Activated T-cell treated with anti-CD3 and anti-CD28 coated beads, Interleukin-2, amount 50 U/mL, for 72 hours (primary cell): ENCODE results near the gene SERPINB1. TPM values are rescaled to one million over a fixed set of nuclear protein-coding genes. Genes with fewer than 3 reads are reported as not detected.
A peak's percentile ranks its signal among the peaks of the same experiment; 100 is the strongest.
"Not testable (repeated sequence)": the region's sequence is repeated elsewhere in the genome, so short reads cannot be mapped to it uniquely, and the experiment has no call there.

Experiments used
- ATAC-seq, 2 donors: fragments of 150-1000 bp; cut with Tn5 transposase; replicated peaks in 1 of 2; 2 replicates each; pipeline ENCODE4 v1.10.0; 2021; ENCODE audit warnings: moderate library complexity in 2 of 2, mild to moderate bottlenecking in 1 of 2
- DNase-seq, 2 donors: peaks; one replicate each; pipeline ENCODE4 v3.0.0; 2021 to 2022; ENCODE audit warnings: mixed read lengths in 1 of 2
- H3K27ac Mint-ChIP-seq: one replicate; pipeline ENCODE4 v1.8.0; 2022; ENCODE audit warnings: mild to moderate bottlenecking, moderate library complexity, mixed read lengths
- H3K27me3 Mint-ChIP-seq: one replicate; pipeline ENCODE4 v1.8.0; 2022; ENCODE audit warnings: low read depth, mixed read lengths
- H3K36me3 Mint-ChIP-seq, 2 donors: one replicate each; pipeline ENCODE4 v1.8.0; 2022; ENCODE audit warnings: mixed read lengths in 2 of 2, mild to moderate bottlenecking in 1 of 2; ENCODE audit not compliant: insufficient read depth in 2 of 2
- H3K4me1 Mint-ChIP-seq: one replicate; pipeline ENCODE4 v1.8.0; 2022; ENCODE audit warnings: low read depth, mixed read lengths
- H3K4me3 Mint-ChIP-seq, 2 donors: one replicate each; pipeline ENCODE4 v1.8.0; 2022; ENCODE audit warnings: mild to moderate bottlenecking in 2 of 2, mixed read lengths in 2 of 2, moderate library complexity in 2 of 2
- H3K9me3 Mint-ChIP-seq, 2 donors: one replicate each; pipeline ENCODE4 v1.8.0; 2022; ENCODE audit warnings: mixed read lengths in 2 of 2
- total RNA-seq, 2 donors: library from RNA; stranded (reverse); gene quantifications; one replicate each; pipeline ENCODE4 v1.2.3, GENCODE V29; 2022

The SERPINB1 gene
- total RNA-seq, 2 donors from 2014 or later, result 131 to 203 TPM

- peaks cover 41% of the 10 kb centered on the region for H3K4me1 Mint-ChIP-seq
- peak overlapping the region; percentile 31 to 55 for H3K4me3 Mint-ChIP-seq
- DNase-seq, result no peak
- peak; percentile 73 to 79 for ATAC-seq
- peaks cover 18 to 24% of the 10 kb centered on the region in 2 donors for H3K36me3 Mint-ChIP-seq
- peaks cover 8 to 9% of the 10 kb centered on the region in 2 donors for H3K9me3 Mint-ChIP-seq
- H3K27me3 Mint-ChIP-seq, result peaks cover 7% of the 10 kb centered on the region
- H3K27ac Mint-ChIP-seq, result peak overlapping the region; percentile 69
Observed at GRCh38 chr6:2817903-2818443, 23.7 kb downstream of the SERPINB1 start.

GRCh38 chr6:2816158-2816557 lies 25.5 kb downstream of the SERPINB1 start:
- Mint-ChIP-seq H3K4me1 (peaks cover 41% of the 10 kb centered on the region), H3K36me3 (peaks cover 20 to 24% of the 10 kb centered on the region in 2 donors), H3K27me3 (no peaks in the 10 kb centered on the region), H3K4me3 (no peak overlapping the region), H3K27ac (no peak overlapping the region), H3K9me3 (peaks cover 8 to 9% of the 10 kb centered on the region in 2 donors)
- ATAC-seq, result no peak
- DNase-seq, result no peak

- H3K36me3 Mint-ChIP-seq, result peaks cover 21 to 23% of the 10 kb centered on the region in 2 donors
- H3K4me1 Mint-ChIP-seq, result peaks cover 25% of the 10 kb centered on the region
- H3K9me3 Mint-ChIP-seq, result peaks cover 8 to 9% of the 10 kb centered on the region in 2 donors
- H3K27ac Mint-ChIP-seq, result no peak overlapping the region
- DNase-seq, result no peak
- no peak overlapping the region for H3K4me3 Mint-ChIP-seq
- H3K27me3 Mint-ChIP-seq, result no peaks in the 10 kb centered on the region
- ATAC-seq, result no peak
Observed at GRCh38 chr6:2812695-2813094, 29.0 kb downstream of the SERPINB1 start.

GRCh38 chr6:2810092-2810671 lies 31.5 kb downstream of the SERPINB1 start:
- Mint-ChIP-seq H3K9me3 (peaks cover 1% of the 10 kb centered on the region in 2 donors), H3K4me3 (peak overlapping the region in 1 of 2 donors; percentile 39), H3K4me1 (peaks cover 27% of the 10 kb centered on the region), H3K27ac (peak overlapping the region; percentile 27), H3K27me3 (no peaks in the 10 kb centered on the region), H3K36me3 (peaks cover 2 to 6% of the 10 kb centered on the region in 2 donors)
- ATAC-seq (peak; percentile 87 to 94), DNase-seq (peak in 1 of 2 donors; percentile 22)

- Mint-ChIP-seq H3K36me3 (peaks cover 0 to 4% of the 10 kb centered on the region in 2 donors), H3K4me1 (peaks cover 27% of the 10 kb centered on the region), H3K27me3 (no peaks in the 10 kb centered on the region), H3K4me3 (no peak overlapping the region), H3K27ac (no peak overlapping the region), H3K9me3 (no peaks in the 10 kb centered on the region)
- DNase-seq (no peak), ATAC-seq (no peak)
Observed at GRCh38 chr6:2809015-2809414, 32.6 kb downstream of the SERPINB1 start.

GRCh38 chr6:2807342-2808090 lies 34.1 kb downstream of the SERPINB1 start:
- H3K4me1 Mint-ChIP-seq, result peaks cover 27% of the 10 kb centered on the region
- no peaks in the 10 kb centered on the region for H3K27me3 Mint-ChIP-seq
- no peak overlapping the region for H3K4me3 Mint-ChIP-seq
- ATAC-seq (no peak), DNase-seq (no peak)
- H3K36me3 Mint-ChIP-seq, result peaks cover 0 to 4% of the 10 kb centered on the region in 2 donors
- no peak overlapping the region for H3K27ac Mint-ChIP-seq
- no peaks in the 10 kb centered on the region for H3K9me3 Mint-ChIP-seq

- Mint-ChIP-seq H3K4me3 (no peak overlapping the region), H3K27me3 (no peaks in the 10 kb centered on the region), H3K27ac (no peak overlapping the region), H3K9me3 (no peaks in the 10 kb centered on the region), H3K4me1 (peaks cover 27% of the 10 kb centered on the region), H3K36me3 (peaks cover 0 to 3% of the 10 kb centered on the region in 2 donors)
- DNase-seq (no peak), ATAC-seq (no peak)
Observed at GRCh38 chr6:2806644-2807043, 35.0 kb downstream of the SERPINB1 start.

GRCh38 chr6:2805031-2805430 lies 36.6 kb downstream of the SERPINB1 start:
- DNase-seq (no peak), ATAC-seq (no peak)
- H3K9me3 Mint-ChIP-seq, result no peaks in the 10 kb centered on the region
- no peak overlapping the region for H3K4me3 Mint-ChIP-seq
- H3K27me3 Mint-ChIP-seq, result no peaks in the 10 kb centered on the region
- peaks cover 0 to 2% of the 10 kb centered on the region in 2 donors for H3K36me3 Mint-ChIP-seq
- H3K27ac Mint-ChIP-seq, result no peak overlapping the region
- peaks cover 20% of the 10 kb centered on the region for H3K4me1 Mint-ChIP-seq

GRCh38 chr6:2804516-2804915 lies 37.1 kb downstream of the SERPINB1 start:
- ATAC-seq (no peak), DNase-seq (no peak)
- Mint-ChIP-seq H3K36me3 (peaks cover 0 to 2% of the 10 kb centered on the region in 2 donors), H3K9me3 (no peaks in the 10 kb centered on the region), H3K27me3 (no peaks in the 10 kb centered on the region), H3K27ac (no peak overlapping the region), H3K4me1 (peaks cover 20% of the 10 kb centered on the region), H3K4me3 (no peak overlapping the region)

GRCh38 chr6:2803731-2804429 lies 37.8 kb downstream of the SERPINB1 start:
- Mint-ChIP-seq H3K9me3 (no peaks in the 10 kb centered on the region), H3K4me1 (peaks cover 25% of the 10 kb centered on the region), H3K4me3 (no peak overlapping the region), H3K27me3 (no peaks in the 10 kb centered on the region), H3K36me3 (peaks cover 0 to 2% of the 10 kb centered on the region in 2 donors), H3K27ac (no peak overlapping the region)
- ATAC-seq (no peak), DNase-seq (no peak)

- Mint-ChIP-seq H3K36me3 (peaks cover 0 to 2% of the 10 kb centered on the region in 2 donors), H3K27me3 (no peaks in the 10 kb centered on the region), H3K27ac (no peak overlapping the region), H3K4me1 (peaks cover 30% of the 10 kb centered on the region), H3K9me3 (no peaks in the 10 kb centered on the region), H3K4me3 (no peak overlapping the region)
- ATAC-seq, result no peak
- DNase-seq, result no peak
Observed at GRCh38 chr6:2802521-2803060, 39.1 kb downstream of the SERPINB1 start.

GRCh38 chr6:2801687-2802086 lies 40.0 kb downstream of the SERPINB1 start:
- DNase-seq, ATAC-seq: not testable (repeated sequence)

More at GRCh38 chr6:2801687-2802086, 40.0 kb downstream of the SERPINB1 start:
- H3K36me3 Mint-ChIP-seq, H3K9me3 Mint-ChIP-seq, H3K27me3 Mint-ChIP-seq, H3K27ac Mint-ChIP-seq, H3K4me3 Mint-ChIP-seq: not testable (repeated sequence)
- H3K4me1 Mint-ChIP-seq, result peaks cover 32% of the 10 kb centered on the region
